ENCODE data around the gene MDP1. TPM values are rescaled to one million over a fixed set of nuclear protein-coding genes. Genes with fewer than 3 reads are reported as not detected.

MDP1 gene

DNA sequence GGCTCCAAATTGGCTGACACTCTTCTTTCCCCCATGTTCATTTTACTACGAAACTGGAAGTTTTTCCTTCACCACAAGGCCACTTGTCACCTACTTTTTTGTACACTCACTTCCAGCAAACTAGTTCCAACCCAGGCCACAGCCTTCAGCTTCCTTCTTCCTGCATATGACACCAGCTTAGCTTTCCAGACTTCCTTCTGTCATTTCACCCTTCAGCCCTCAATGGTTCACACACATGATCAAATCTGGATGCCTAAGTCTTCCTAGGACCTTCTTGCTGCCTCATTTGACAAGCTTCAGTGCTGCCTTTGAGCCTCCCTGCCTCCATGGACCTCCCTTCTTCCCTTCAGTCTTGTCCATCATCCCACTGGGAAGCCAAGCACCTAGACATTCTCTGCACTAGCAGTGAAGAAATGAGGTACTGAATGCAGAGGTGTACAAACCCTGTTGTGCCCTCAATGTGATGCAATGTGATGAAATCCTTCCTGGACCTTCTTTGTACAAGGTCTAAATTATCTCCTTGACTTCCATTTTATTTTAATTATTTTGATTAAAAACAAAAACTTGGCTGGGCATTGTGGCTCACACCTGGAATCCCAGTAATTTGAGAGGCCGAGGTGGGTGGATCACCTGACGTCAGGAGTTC is 48.3 kb downstream of the MDP1 start:
- Histone ChIP-seq H3K36me3 (ENCODE audit: insufficient read depth, low read length) (peaks cover 46% of the 10 kb centered on the region), H3K9me3 (replicated peaks; ENCODE audit: low read length) (no peaks in the 10 kb centered on the region), H3K27me3 (ENCODE audit: control insufficient read depth, insufficient read depth, low read length) (no peaks in the 10 kb centered on the region), H3K9ac (ENCODE audit: low read depth, low read length) (no peak overlapping the region), H3K4me3 (ENCODE audit: low read length) (no peak overlapping the region), H3K4me1 (ENCODE audit: control insufficient read depth, insufficient read depth, low read length) (no peaks in the 10 kb centered on the region), H3K4me2 (ENCODE audit: low read length) (no peak overlapping the region)

DNA sequence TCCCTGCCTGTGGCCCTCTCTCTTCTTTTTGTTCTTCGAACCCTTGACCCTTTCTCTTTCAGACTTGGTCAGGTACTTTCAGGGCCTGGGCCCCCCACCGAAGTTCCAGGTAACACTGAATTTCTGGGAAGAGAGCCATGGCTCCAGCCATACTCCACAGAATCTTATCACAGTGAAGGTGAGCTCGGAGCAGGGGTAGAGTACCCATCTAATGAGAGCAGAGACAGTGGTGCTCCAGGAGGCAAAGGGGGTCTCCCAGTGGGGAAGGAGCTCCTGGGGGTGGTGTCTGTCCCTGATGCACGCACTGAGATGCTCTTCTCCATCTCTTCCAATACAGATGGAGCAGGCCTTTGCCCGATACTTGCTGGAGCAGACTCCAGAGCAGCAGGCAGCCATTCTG is 50.1 kb downstream of the MDP1 start:
- H3K27me3 ChIP-seq (ENCODE audit: control insufficient read depth, insufficient read depth, low read length): no peaks in the 10 kb centered on the region
- no peak overlapping the region for H3K9ac ChIP-seq (ENCODE audit: low read depth, low read length)
- H3K9me3 ChIP-seq (replicated peaks; ENCODE audit: low read length): no peaks in the 10 kb centered on the region
- peaks cover 14% of the 10 kb centered on the region for H3K4me1 ChIP-seq (ENCODE audit: control insufficient read depth, insufficient read depth, low read length)
- no peak overlapping the region for H3K4me2 ChIP-seq (ENCODE audit: low read length)
- no peak overlapping the region for H3K4me3 ChIP-seq (ENCODE audit: low read length)
- H3K36me3 ChIP-seq (ENCODE audit: insufficient read depth, low read length): peaks cover 46% of the 10 kb centered on the region

DNA sequence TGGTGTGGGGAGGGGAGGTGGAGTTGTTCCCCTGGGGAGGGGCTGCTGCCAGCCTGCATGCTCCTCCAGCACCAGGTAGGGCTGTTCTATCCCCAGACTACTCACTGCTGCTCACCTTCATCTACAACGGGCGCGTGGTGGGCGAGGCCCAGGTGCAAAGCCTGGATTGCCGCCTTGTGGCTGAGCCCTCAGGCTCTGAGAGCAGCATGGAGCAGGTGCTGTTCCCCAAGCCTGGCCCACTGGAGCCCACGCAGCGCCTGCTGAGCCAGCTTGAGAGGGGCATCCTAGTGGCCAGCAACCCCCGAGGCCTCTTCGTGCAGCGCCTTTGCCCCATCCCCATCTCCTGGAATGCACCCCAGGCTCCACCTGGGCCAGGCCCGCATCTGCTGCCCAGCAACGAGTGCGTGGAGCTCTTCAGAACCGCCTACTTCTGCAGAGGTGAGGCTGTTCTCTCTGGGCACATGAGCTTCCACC is 51.3 kb downstream of the MDP1 start:
- H3K36me3 ChIP-seq (ENCODE audit: insufficient read depth, low read length): peaks cover 59% of the 10 kb centered on the region
- no peaks in the 10 kb centered on the region for H3K9me3 ChIP-seq (replicated peaks; ENCODE audit: low read length)
- no peak overlapping the region for H3K9ac ChIP-seq (ENCODE audit: low read depth, low read length)
- H3K27me3 ChIP-seq (ENCODE audit: control insufficient read depth, insufficient read depth, low read length): no peaks in the 10 kb centered on the region
- no peak overlapping the region for H3K4me2 ChIP-seq (ENCODE audit: low read length)
- no peak overlapping the region for H3K4me3 ChIP-seq (ENCODE audit: low read length)
- H3K4me1 ChIP-seq (ENCODE audit: control insufficient read depth, insufficient read depth, low read length): peaks cover 17% of the 10 kb centered on the region

Small RNA genes lying within 50 kb of the gene (small RNA-seq; reads per million reads assigned to genes)
- gene AL136295.4 (not detected), gene CHMP4A (not detected), gene IPO4 (not detected), gene IRF9 (not detected), gene MDP1 (not detected)
